ENCODE measurements around the gene NBAS.
"Not testable (repeated sequence)": the region's sequence is repeated elsewhere in the genome, so short reads cannot be mapped to it uniquely, and the experiment has no call there.

NBAS gene

GRCh38 chr2:15348045-15348444, 213.1 kb downstream of the NBAS start:
- Mint-ChIP-seq H3K36me3 (peaks cover 80% of the 10 kb centered on the region), H3K27ac (no peak overlapping the region), H3K27me3 (no peaks in the 10 kb centered on the region), H3K9me3 (no peaks in the 10 kb centered on the region), H3K4me1 (no peaks in the 10 kb centered on the region), H3K4me3 (no peak overlapping the region)
- no peak for ATAC-seq

GRCh38 chr2:15346624-15347023, 214.5 kb downstream of the NBAS start:
- H3K36me3 Mint-ChIP-seq, result peaks cover 77% of the 10 kb centered on the region
- no peak for ATAC-seq
- H3K9me3 Mint-ChIP-seq, result no peaks in the 10 kb centered on the region

GRCh38 chr2:15337996-15338666, 223.0 kb downstream of the NBAS start:
- no peak for ATAC-seq
- Mint-ChIP-seq H3K4me3 (no peak overlapping the region), H3K27me3 (no peaks in the 10 kb centered on the region), H3K9me3 (no peaks in the 10 kb centered on the region), H3K36me3 (peaks cover 55% of the 10 kb centered on the region), H3K4me1 (no peaks in the 10 kb centered on the region), H3K27ac (no peak overlapping the region)

More at GRCh38 chr2:15346624-15347023, 214.5 kb downstream of the NBAS start:
- Mint-ChIP-seq H3K27me3 (no peaks in the 10 kb centered on the region), H3K4me1 (no peaks in the 10 kb centered on the region), H3K4me3 (no peak overlapping the region), H3K27ac (no peak overlapping the region)

- ATAC-seq, result no peak
- Mint-ChIP-seq H3K4me1 (no peaks in the 10 kb centered on the region), H3K9me3 (no peaks in the 10 kb centered on the region), H3K27ac (no peak overlapping the region), H3K4me3 (no peak overlapping the region), H3K36me3 (peaks cover 41% of the 10 kb centered on the region), H3K27me3 (no peaks in the 10 kb centered on the region)
Measured at GRCh38 chr2:15334644-15335326, 226.3 kb downstream of the NBAS start.

GRCh38 chr2:15331787-15332186, 229.3 kb downstream of the NBAS start:
- H3K4me3 Mint-ChIP-seq, result no peak overlapping the region
- H3K36me3 Mint-ChIP-seq, result peaks cover 31% of the 10 kb centered on the region
- H3K9me3 Mint-ChIP-seq, result no peaks in the 10 kb centered on the region
- H3K4me1 Mint-ChIP-seq, result no peaks in the 10 kb centered on the region
- H3K27me3 Mint-ChIP-seq, result no peaks in the 10 kb centered on the region
- H3K27ac Mint-ChIP-seq, result no peak overlapping the region
- no peak for ATAC-seq

GRCh38 chr2:15325296-15325695, 235.8 kb downstream of the NBAS start:
- Mint-ChIP-seq H3K4me3 (no peak overlapping the region), H3K36me3 (peaks cover 50% of the 10 kb centered on the region), H3K27me3 (no peaks in the 10 kb centered on the region), H3K9me3 (peaks cover 2% of the 10 kb centered on the region), H3K4me1 (no peaks in the 10 kb centered on the region), H3K27ac (no peak overlapping the region)
- no peak for ATAC-seq

- no peak overlapping the region for H3K4me3 Mint-ChIP-seq
- H3K4me1 Mint-ChIP-seq, result no peaks in the 10 kb centered on the region
- H3K36me3 Mint-ChIP-seq, result peaks cover 70% of the 10 kb centered on the region
- H3K27me3 Mint-ChIP-seq, result no peaks in the 10 kb centered on the region
- peaks cover 15% of the 10 kb centered on the region for H3K9me3 Mint-ChIP-seq
- no peak for ATAC-seq
- no peak overlapping the region for H3K27ac Mint-ChIP-seq
Measured at GRCh38 chr2:15323227-15323626, 237.9 kb downstream of the NBAS start.

GRCh38 chr2:15321481-15321880, 239.7 kb downstream of the NBAS start:
- Mint-ChIP-seq H3K36me3 (peaks cover 83% of the 10 kb centered on the region), H3K4me1 (peaks cover 12% of the 10 kb centered on the region), H3K9me3 (peaks cover 22% of the 10 kb centered on the region)
- not testable (repeated sequence) for H3K27ac Mint-ChIP-seq, H3K4me3 Mint-ChIP-seq, ATAC-seq, H3K27me3 Mint-ChIP-seq

GRCh38 chr2:15316370-15316814, 244.7 kb downstream of the NBAS start:
- Mint-ChIP-seq H3K27ac (no peak overlapping the region), H3K4me3 (peak overlapping the region; percentile 44), H3K4me1 (peaks cover 46% of the 10 kb centered on the region), H3K27me3 (no peaks in the 10 kb centered on the region), H3K36me3 (peaks cover 88% of the 10 kb centered on the region), H3K9me3 (peaks cover 22% of the 10 kb centered on the region)
- ATAC-seq, result no peak

- peaks cover 46% of the 10 kb centered on the region for H3K4me1 Mint-ChIP-seq
- no peak overlapping the region for H3K27ac Mint-ChIP-seq
- peaks cover 21% of the 10 kb centered on the region for H3K9me3 Mint-ChIP-seq
- no peak overlapping the region for H3K4me3 Mint-ChIP-seq
- no peaks in the 10 kb centered on the region for H3K27me3 Mint-ChIP-seq
- peaks cover 83% of the 10 kb centered on the region for H3K36me3 Mint-ChIP-seq
- no peak for ATAC-seq
Measured at GRCh38 chr2:15315411-15315810, 245.7 kb downstream of the NBAS start.

- H3K4me1 Mint-ChIP-seq, result peaks cover 46% of the 10 kb centered on the region
- H3K27ac Mint-ChIP-seq, result no peak overlapping the region
- no peak overlapping the region for H3K4me3 Mint-ChIP-seq
- peaks cover 79% of the 10 kb centered on the region for H3K36me3 Mint-ChIP-seq
- no peaks in the 10 kb centered on the region for H3K27me3 Mint-ChIP-seq
- ATAC-seq, result peak; percentile 61
- H3K9me3 Mint-ChIP-seq, result peaks cover 10% of the 10 kb centered on the region
Measured at GRCh38 chr2:15313657-15314056, 247.5 kb downstream of the NBAS start.

GRCh38 chr2:15311926-15312325, 249.2 kb downstream of the NBAS start:
- Mint-ChIP-seq H3K4me3 (no peak overlapping the region), H3K27me3 (no peaks in the 10 kb centered on the region), H3K9me3 (no peaks in the 10 kb centered on the region), H3K36me3 (peaks cover 73% of the 10 kb centered on the region), H3K27ac (peak overlapping the region; percentile 18), H3K4me1 (peaks cover 38% of the 10 kb centered on the region)
- no peak for ATAC-seq

- no peaks in the 10 kb centered on the region for H3K27me3 Mint-ChIP-seq
- H3K9me3 Mint-ChIP-seq, result no peaks in the 10 kb centered on the region
- no peak for ATAC-seq
- H3K4me1 Mint-ChIP-seq, result peaks cover 32% of the 10 kb centered on the region
- no peak overlapping the region for H3K4me3 Mint-ChIP-seq
- peaks cover 72% of the 10 kb centered on the region for H3K36me3 Mint-ChIP-seq
- H3K27ac Mint-ChIP-seq, result peak overlapping the region; percentile 18
Measured at GRCh38 chr2:15311201-15311907, 249.8 kb downstream of the NBAS start.

GRCh38 chr2:15307526-15307925, 253.6 kb downstream of the NBAS start:
- peaks cover 11% of the 10 kb centered on the region for H3K4me1 Mint-ChIP-seq
- peaks cover 71% of the 10 kb centered on the region for H3K36me3 Mint-ChIP-seq
- no peak overlapping the region for H3K4me3 Mint-ChIP-seq
- H3K9me3 Mint-ChIP-seq, result no peaks in the 10 kb centered on the region
- no peaks in the 10 kb centered on the region for H3K27me3 Mint-ChIP-seq
- no peak overlapping the region for H3K27ac Mint-ChIP-seq
- ATAC-seq, result no peak

GRCh38 chr2:15306706-15307105, 254.4 kb downstream of the NBAS start:
- peaks cover 73% of the 10 kb centered on the region for H3K36me3 Mint-ChIP-seq
- H3K27ac Mint-ChIP-seq, result no peak overlapping the region
- no peaks in the 10 kb centered on the region for H3K27me3 Mint-ChIP-seq
- no peak for ATAC-seq
- peaks cover 3% of the 10 kb centered on the region for H3K4me1 Mint-ChIP-seq
- H3K4me3 Mint-ChIP-seq, result no peak overlapping the region
- no peaks in the 10 kb centered on the region for H3K9me3 Mint-ChIP-seq
